ENCODE results near the gene SPRR2A.
"Not testable (repeated sequence)": the region's sequence is repeated elsewhere in the genome, so short reads cannot be mapped to it uniquely, and the experiment has no call there.

SPRR2A gene

DNA sequence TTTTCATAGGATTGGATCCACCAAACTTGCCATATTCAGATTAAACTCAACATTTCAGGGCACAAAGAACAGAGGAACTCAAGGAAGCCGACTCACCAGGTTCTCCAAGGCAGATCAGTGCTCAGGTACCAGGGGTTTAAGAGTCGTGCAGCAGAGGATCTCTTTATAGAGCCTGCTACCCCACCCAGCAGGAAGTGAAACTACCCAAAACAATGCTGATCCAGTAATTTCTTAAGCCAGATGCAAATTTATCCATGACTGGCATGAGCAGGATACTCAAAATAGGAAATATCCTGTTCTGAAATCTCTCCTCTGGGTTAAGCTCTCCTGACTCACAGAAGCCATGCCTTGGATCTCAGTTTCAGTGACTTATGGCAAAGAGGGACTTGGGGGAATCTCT is at the start of gene SPRR2A:
TSS of gene SPRR2A (minus strand) at position 138 of the 400 bp plus-strand sequence. CDS start 777 bp downstream, outside the sequence.
- DNase-seq = no peak

DNA sequence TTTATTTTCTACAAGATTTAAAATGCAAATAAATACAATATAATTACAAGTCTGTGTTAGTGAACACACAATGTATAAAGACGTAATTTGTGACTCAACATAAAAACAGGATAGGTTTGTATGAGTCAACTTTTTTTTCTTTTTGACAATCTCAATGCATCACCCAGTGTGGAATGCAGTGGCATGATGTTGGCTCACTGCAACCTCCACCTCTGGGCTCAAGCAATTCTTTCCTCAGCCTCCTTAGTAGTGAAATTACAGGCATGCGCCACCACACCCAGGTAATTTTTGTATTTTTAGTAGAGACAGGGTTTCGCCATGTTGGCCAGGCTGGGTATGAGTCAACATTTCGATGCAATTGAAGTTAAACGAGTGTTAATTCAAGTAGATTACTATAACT is 42.9 kb upstream of the SPRR2A start:
- no peak for DNase-seq

DNA sequence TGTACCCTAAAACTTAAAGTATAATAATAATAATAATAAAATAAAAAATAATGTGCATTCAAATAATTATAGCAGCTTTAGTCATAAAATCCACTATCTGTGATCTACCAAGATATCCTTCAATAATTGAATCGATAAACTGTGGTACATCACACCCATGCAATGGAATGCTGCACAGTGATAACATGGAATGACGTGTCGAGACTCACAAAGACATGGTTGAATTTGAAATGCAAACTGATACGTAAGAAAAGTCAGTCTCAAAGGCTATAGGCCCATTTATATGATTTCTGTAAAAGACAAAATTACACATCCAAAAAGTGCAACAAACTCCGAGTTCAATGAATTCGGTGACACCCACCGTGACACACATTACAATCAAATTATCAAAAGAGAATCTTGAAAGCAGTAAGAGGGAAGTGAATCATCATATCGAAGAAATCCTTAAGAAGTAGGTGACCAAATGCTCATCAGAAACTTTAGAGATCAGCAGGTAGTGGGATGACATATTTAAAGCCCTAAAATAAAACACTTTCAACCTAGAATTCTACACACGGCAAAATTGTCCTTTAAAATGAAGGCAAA is 42.2 kb upstream of the SPRR2A start:
- DNase-seq = no peak

DNA sequence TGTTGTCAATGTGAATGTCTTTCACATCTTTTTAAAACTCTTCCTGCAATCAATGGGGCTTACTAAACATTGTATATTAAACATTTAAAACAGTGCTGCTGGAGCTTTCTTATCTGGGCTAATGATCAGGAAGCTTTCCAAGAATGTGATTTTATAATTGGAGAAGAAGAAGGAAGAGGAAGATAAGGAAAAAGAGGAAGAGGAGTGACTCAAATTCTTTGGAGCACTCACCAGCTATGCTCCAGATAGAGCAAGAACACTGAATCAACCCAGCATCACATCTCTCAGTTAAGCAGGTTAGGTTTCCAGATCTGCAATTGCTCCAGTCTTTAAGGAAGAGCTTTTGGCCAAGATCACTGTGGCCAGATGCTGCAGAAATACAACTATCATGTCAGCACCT is 38.5 kb upstream of the SPRR2A start:
- DNase-seq = no peak

DNA sequence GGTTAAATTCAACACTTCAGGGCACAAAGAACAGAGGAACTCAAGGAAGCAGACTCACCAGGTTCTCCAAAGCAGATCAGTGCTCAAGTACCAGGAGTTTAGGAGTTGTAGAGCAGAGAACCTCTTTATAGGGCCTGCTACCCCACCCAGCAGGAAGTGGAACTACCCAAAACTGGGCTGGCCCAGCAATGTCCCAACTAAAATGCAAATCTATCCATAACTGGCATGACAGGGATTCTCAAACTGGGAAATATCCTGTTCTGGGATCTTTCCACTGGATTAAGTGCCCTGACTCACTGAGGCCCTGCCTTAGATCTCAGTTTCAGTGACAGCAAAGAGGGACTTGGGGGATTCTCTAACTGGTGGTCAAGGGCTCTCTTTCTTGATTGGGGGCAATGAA is 37.1 kb upstream of the SPRR2A start, which contains the start of gene SPRR2E:
TSS of gene SPRR2E (minus strand) at position 101 of the 400 bp plus-strand sequence. CDS start 775 bp downstream, outside the sequence.
- no peak for DNase-seq

DNA sequence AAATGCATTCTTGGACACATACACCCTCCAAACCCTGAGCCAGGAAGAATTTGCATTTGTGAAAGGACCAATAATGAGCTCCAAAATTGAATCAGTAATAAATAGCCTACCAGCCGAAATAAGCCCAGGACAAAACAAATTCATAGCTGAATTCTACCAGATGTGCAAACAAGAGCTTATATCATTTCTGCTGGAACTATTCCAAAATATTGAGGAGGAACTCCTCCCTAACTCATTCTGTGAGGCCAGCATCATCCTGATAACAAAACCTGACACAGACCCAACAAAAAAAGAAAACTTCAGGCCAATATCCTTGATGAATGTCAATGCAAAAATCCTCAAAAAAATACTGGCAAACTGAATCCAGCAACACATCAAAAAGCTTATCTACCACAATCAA is 30.3 kb upstream of the SPRR2A start:
- DNase-seq = no peak

DNA sequence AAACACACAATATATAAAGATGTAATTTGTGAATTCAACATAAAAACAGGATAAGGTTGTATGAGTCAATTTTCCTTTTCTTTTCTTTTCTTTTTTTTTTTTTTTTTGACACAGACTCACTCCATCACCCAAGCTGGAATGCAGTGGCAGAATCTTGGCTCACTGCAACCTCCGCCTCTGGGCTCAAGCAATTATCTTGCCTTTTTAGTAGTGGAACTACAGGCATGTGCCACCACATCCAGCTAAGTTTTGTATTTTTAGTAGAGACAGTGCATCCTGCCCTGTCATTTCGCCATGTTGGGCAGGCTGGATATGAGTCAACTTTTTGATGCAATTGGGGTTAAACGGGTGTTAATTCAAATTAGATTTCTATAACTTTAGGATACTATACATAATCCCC is 24.4 kb upstream of the SPRR2A start:
- DNase-seq = no peak

DNA sequence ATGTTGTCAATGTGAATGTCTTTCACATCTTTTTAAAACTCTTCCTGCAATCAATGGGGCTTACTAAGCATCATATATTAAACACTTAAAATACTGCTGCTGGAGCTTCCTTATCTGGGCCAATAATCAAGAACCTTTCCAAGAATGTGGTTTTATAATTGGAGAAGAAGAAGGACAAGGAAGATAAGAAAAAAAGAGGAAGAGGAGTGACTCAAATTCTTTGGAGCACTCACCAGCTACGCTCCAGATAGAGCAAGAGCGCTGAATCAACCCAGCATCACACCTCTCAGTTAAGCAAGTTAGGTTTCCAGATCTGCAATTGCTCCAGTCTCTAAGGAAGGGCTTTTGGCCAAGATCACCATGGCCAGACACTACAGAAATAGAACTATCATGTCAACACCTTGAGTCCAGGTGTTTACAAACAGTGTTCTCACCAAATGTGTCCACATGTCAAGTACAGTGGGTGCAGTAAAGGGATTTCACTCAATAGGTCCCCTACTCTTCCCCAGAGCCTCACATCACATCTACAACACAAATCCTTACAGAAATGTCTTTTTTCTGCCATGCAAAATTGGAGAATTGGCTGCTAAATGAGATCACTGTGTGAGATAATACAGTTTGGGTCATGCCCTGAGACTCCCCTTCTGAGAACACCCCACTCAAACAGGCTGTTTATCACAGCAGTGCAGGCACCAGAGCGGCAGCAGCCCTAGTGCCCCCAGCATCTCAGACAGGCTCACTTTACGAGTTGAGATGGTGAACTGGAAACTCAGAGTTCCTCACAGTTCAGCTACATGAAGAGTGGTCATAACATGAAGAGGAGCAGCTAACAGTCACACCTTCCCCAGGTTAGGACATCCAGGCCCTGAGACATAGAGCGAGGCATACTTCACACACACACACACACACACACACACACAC is 15.8 kb upstream of the SPRR2A start:
- no peak for DNase-seq

DNA sequence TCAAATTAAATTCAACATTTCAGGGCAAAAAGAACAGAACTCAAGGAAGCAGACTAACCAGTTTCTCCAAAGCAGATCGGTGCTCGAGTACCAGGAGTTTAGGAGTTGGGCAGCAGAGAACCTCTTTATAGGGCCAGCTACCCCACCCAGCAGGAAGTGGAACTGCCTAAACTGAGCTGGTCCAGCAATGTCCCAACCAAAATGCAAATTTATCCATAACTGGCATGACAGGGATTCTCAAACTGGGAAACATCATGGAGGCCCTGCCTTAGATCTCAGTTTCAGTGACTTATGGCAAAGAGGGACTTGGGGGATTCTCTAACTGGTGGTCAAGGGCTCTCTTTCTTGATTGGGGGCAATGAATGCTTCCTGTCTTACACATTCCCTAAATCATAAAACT is 14.2 kb upstream of the SPRR2A start, which contains the start of gene SPRR2B:
TSS of gene SPRR2B (minus strand) at position 101 of the 400 bp plus-strand sequence. CDS start 772 bp downstream, outside the sequence.
- no peak for DNase-seq

DNA sequence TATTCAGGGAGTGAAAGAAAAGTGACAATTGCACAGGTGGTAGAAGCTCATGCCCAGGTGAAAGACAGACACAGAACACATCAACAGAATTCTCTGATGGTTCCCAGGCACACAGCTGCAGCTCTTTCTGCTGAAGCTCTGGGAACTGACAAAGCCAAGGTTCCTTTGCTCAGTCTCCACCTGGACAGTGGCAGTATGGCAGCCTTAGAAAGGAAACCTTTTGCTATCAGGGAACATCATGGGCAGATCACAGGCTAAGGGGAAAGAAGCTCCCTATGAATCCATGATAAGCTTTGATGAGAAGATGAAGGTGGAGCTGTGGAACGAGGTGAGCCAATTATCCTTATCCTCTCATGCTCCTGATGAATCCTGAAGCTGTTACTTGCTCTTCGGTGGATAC is 12.9 kb upstream of the SPRR2A start:
- no peak for DNase-seq

DNA sequence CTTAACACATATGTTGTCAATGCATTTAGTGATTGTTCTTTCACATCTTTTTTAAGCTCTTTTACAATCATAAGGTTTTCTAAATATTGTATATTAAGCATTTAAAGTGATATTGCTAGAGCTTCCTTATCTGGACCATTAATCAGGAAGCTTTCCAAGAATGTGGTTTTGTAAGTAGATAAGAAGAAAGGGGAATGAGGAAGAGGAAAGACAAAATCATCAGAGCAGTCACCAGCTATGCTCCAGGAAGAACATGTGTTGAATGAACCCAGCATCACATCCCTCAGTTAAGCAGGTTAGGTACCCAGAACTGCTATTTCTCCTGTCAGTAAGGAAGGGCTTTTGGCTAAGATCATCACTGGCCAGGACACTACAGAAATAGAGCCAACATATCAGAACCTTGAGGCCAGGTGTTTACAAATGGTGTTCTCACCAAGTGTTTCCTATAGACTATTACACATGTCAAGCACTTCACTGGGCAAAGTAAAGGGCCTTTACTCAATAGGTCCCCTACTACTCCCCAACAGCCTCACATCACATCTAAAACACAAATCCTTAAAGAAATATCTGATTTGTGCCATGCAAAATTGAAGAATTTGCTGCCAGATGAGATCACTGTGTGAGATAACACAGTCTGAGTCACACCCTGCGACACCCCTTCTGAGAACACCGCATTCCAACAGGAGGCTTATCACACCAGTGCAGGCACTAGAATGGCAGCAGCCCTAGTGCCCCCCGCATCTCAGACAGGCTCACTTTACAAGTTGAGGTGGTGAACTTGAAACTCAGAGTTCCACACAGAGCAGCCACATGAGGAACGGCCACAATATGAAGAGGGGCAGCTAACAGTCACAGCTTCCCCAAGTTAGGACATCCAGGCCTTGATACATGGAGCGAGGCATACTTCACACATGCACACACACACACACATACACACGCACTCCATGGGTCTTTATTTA is 1.8 kb upstream of the SPRR2A start:
- no peak for DNase-seq

DNA sequence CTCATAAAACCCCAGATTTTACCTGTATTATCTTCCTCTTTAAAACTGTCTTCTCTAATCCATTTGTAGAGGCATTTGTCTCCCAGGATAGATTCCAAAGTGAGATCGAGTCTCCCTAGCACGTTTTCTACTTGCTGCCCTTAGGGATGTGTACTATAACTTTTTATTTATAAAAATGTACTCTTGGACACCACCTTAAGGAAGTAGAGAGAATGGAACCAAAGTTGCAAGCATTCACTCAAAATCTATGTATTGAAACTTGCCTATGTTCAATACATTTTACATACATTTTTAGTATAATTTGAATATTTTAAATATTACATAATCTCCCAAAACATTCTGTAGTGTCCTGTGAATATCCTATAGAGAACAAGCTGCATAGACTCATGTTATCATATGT is 842 bp upstream of the SPRR2A start:
- no peak for DNase-seq

DNA sequence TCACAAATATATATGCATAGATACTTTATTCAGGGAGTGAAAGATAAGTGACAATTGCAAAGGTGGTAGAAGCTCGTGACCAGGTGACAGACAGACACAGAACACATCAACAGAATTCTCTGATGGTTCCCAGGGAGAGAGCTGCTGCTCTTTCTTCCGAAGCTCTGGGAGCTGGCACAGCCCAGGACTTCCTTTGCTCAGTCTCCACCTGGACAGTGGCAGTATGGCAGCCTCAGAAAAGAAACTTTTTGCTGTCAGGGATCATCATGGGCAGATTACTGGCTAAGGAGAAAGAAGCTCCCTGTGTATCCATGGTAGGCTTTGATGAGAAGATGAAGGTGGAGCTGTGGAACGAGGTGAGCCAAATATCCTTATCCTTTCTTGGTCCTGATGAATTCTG is 1.2 kb downstream of the SPRR2A start:
- not testable (repeated sequence) for DNase-seq

DNA sequence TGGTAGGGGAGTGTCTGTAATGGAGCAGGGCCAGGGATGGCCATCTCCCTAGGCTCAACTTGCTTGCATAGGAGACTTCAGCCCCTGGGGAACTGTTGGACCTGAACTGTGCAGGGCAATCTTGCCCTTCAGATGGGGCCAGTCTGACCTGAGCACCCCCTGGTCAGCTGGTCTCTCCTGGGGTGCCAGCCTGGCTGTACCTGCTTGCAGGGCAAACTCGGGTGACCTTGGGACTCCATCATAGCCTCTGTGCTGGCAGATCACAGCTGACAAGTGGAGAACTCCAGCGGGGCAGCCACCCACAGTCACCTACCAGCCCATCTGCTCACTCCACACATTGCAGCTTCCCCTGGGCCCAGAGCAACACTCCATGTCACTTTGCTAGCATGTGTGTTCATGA is 8.1 kb downstream of the SPRR2A start:
- DNase-seq = no peak

DNA sequence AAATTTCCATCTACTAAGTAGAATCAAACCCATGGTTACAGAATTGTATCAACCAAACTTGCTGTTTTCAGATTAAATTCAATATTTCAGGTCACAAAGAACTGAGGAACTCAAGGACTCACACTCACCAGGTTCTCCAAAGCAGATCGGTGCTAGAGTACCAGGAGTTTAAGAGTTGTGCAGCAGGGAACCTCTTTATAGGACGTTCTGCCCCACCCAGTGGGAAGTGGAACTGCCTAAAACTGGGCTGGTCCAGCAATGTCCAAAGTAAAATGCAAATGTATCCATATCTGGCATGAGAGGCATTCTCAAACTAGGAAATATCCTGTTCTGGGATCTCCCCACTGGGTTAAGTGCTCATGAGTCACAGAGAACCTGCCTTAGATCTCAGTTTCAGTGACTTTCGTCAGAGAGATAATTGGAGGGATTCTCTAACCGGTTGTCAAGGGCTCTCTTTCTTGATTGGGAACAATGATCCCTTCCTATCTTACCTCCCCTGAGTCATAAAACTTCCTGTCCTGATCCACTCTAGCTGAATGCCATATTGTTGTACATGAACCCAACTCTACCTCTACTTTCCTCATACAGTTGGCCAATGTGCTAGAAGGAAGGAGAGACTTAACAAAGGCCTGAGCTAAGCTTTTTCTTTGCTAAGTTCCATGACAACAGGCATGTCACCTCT is 16.2 kb downstream of the SPRR2A start, which contains the start of gene SPRR2D:
TSS of gene SPRR2D (minus strand) at position 171 of the 682 bp plus-strand sequence. CDS start 774 bp downstream, outside the sequence.
- no peak for DNase-seq

DNA sequence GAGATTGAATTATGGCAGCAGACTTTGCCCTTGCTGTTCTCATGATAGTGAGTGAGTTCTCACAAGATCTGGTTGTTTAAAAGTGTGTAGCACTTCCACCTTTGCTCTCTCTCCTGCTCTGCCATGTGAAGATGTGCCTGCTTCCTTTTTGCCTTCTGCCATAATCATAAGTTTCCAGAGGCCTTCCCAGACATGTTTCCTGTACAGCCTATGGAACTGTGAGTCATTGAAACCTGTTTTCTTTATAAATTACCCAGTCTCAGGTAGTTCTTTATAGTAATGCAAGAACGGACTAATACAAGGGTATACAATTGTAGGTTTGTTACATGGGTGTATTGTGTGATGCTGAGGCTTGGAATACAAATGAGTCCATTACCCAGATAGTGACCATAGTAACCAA is 22.1 kb downstream of the SPRR2A start:
- no peak for DNase-seq

DNA sequence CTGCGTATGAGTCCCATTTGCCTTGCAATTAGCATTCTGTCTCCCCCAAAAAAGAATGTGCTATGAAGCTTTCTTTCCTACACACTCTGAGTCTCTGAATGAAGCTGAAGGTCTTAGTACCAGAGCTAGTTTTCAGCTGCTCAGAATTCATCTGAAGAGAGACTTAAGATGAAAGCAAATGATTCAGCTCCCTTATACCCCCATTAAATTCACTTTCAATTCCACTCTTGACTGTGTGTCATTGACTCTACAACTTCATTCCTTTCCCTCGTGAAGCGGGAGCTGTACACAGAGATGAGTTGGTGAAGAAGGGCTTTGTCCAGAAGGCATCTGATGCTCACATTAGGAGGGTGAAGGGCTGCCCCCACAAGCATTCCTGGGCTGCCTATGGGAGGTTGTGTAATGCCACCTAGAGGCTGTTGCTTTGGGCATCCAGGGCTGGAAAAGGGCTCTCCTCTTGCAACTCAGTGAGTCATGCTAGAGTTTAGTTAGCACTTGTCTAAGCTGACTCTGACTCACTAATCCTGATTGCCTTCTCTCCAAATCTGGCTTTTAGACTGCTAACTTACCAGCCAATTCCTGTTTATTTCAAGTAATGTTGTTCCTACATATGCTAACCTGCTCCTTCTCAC is 24.5 kb downstream of the SPRR2A start:
- no peak for DNase-seq

DNA sequence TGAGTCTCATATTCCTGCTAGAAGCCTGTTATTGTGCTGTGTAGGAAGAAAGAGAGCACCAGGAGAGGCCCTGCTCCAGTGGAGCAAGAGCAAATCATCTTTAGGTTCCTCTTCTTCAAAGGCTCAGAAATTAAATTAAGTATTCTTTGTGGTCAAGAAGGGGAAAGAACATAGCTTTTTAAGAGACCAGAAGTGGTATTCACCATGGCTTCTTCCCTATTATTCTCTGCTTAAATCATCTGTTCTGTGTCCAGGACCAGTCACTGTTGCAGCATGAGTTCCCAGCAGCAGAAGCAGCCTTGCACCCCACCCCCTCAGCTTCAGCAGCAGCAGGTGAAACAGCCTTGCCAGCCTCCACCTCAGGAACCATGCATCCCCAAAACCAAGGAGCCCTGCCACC is 25.2 kb downstream of the SPRR2A start:
- no peak for DNase-seq

DNA sequence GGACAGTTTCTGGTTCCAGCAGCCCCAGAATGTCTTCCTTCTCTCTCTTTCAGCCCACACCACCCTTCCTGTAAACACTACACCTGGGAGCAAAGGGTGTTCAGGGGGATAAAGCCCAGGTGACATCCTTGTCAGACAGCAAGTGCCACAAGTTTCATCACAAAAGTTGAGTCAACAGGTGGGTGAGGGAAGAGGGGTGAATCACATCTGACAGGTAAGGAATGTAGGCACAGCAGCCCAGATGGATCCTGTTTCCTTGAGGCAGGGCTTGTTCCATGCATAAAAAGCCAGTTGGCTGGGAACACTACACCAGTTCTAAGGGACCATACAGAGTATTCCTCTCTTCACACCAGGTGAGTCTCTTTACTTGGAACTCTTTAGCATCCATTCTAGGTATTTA is 26.4 kb downstream of the SPRR2A start, which contains the start of gene SPRR1B:
TSS of gene SPRR1B (plus strand) at position 309 of the 400 bp plus-strand sequence. CDS start 1,143 bp downstream, outside the sequence.
- DNase-seq = no peak

DNA sequence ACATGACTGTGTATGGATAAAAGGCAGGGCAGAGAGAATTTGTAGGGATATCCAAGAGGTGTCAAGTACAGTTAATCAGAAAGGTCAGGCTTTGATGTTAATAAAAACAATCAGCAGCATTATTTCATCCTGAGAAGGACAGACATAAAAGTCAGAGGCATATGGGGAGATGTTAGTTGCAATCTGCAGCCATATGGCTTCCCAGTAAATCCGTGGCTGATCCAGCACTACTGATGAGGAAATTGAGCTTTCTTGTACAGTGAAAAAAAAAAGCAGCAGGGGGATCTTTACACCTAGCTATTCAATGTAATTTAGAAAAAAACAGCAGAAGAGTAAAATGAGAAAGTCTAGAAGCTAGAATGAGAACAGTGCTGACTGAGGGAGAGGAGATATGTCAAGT is 28.5 kb downstream of the SPRR2A start:
- no peak for DNase-seq

DNA sequence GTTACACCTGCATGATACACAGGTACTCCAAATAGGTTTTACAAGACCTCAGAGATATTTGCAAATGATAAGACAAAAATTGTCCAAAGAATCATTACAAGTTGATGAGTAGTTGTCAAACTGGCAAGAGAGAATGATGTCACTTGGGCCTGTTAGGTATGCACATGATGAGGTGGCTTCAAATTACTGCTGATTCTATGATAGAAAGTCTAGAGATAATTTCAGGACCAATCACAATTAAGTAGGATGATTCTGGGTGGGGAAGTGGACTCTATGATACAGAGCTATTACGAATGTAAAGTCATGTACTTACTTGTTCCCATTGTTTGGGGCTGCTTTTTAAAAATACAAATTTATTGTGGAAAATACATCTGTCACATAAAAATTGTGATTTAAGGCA is 31.5 kb downstream of the SPRR2A start:
- DNase-seq = no peak

DNA sequence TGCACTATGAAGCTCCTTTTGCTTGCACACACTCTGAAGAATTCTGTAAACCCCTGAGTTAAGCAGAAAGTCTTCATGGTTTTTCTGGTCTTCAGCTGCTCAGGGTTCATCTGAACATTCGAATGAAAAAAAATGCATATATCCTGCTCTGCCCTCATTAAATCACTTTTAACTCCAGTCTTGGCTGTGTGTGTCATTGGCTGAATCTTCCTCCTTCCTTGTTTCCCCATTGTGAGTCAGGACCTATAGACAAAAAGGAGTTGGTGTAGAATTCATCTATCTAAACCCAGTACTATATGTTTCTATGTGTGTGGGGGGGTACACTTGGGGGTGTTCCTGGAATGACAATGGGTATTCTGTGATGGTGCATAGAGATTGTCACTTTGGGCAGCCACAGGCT is 32.9 kb downstream of the SPRR2A start:
- no peak for DNase-seq
